ENCODE results near the gene CASK. TPM values are rescaled to one million over a fixed set of nuclear protein-coding genes. Genes with fewer than 3 reads are reported as not detected.

Gene CASK
- polyA plus RNA-seq, 1 donor from 2014 or later = 58.3 TPM

GRCh38 chrX:41580423-41581064 is 342.8 kb downstream of the CASK start (continued):
- TF ChIP-seq EZH2 (IDR thresholded peaks at IDR 0.05; ENCODE audit: borderline replicate concordance, insufficient read depth, low read length, poor library complexity, severe bottlenecking) = no peak
- no peak for TF ChIP-seq POLR2AphosphoS5 (IDR thresholded peaks at IDR 0.05)
- TF ChIP-seq SMC3 (conservative IDR thresholded peaks at IDR 0.05; ENCODE audit: poor library complexity) = no peak
- TF ChIP-seq RAD21 (conservative IDR thresholded peaks at IDR 0.05) = no peak

- no peak overlapping the region for H3K4me2 ChIP-seq (ENCODE audit: low read length)
- H3K79me2 ChIP-seq (replicated peaks; ENCODE audit: insufficient read depth, low read length) = no peaks in the 10 kb centered on the region
- no peaks in the 10 kb centered on the region for H3K9me2 ChIP-seq (ENCODE audit: insufficient read depth, low read length)
- no peak for TF ChIP-seq RAD21 (conservative IDR thresholded peaks at IDR 0.05)
- TF ChIP-seq TAF1 (IDR thresholded peaks at IDR 0.05; ENCODE audit: low read depth) = no peak
- TF ChIP-seq SMC3 (conservative IDR thresholded peaks at IDR 0.05; ENCODE audit: poor library complexity) = no peak
- TF ChIP-seq CTCF (IDR thresholded peaks at IDR 0.05; ENCODE audit: poor library complexity, severe bottlenecking) = no peak
- no peak for TF ChIP-seq POLR2AphosphoS5 (IDR thresholded peaks at IDR 0.05)
- no peak for TF ChIP-seq MXI1 (conservative IDR thresholded peaks at IDR 0.05; ENCODE audit: poor library complexity, severe bottlenecking)
- H3K9me3 ChIP-seq (ENCODE audit: low read length) = no peaks in the 10 kb centered on the region
- H4K20me1 ChIP-seq (ENCODE audit: insufficient read depth) = no peaks in the 10 kb centered on the region
- no peaks in the 10 kb centered on the region for H3F3A ChIP-seq (ENCODE audit: insufficient read depth, low read length, poor library complexity, severe bottlenecking)
- H3K27ac ChIP-seq (ENCODE audit: low read length) = no peak overlapping the region
- no peaks in the 10 kb centered on the region for H3K27me3 ChIP-seq (ENCODE audit: insufficient read depth, low read depth, low read length)
- H2AFZ ChIP-seq (ENCODE audit: low read depth, low read length) = no peak overlapping the region
- H3K4me3 ChIP-seq (ENCODE audit: low read length) = no peak overlapping the region
- H3K9ac ChIP-seq (ENCODE audit: low read length) = no peak overlapping the region
- H3K36me3 ChIP-seq (ENCODE audit: insufficient read depth, low read length) = no peaks in the 10 kb centered on the region
Observed at GRCh38 chrX:41563876-41564275, 359.5 kb downstream of the CASK start.

DNA sequence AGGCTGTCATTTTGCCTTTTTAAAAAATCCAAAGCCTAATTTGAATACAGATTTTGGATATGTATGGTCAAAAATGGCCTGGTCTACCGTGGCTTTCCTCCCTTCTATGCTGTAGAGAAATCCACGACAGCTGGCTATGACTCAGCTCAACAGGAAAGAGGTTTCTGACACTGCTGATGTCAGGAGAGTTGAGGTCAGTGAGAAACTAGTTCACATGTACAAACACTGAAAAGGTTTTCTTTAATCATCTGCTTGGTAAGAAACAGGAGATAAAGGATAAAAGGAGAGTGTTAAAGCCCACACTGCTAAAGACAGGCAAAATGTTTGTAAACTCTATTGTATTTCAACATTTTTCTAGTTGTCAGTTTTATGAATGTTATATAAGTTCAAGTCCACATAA is 362.3 kb downstream of the CASK start:
- Histone ChIP-seq H2AFZ (ENCODE audit: low read depth, low read length) (no peak overlapping the region), H3K9ac (ENCODE audit: low read length) (no peak overlapping the region), H4K20me1 (ENCODE audit: insufficient read depth) (no peaks in the 10 kb centered on the region), H3K79me2 (replicated peaks; ENCODE audit: insufficient read depth, low read length) (no peaks in the 10 kb centered on the region), H3K4me2 (ENCODE audit: low read length) (no peak overlapping the region), H3K36me3 (ENCODE audit: insufficient read depth, low read length) (no peaks in the 10 kb centered on the region), H3K4me3 (ENCODE audit: low read length) (no peak overlapping the region), H3K9me3 (ENCODE audit: low read length) (no peaks in the 10 kb centered on the region), H3K27me3 (ENCODE audit: insufficient read depth, low read depth, low read length) (no peaks in the 10 kb centered on the region), H3K27ac (ENCODE audit: low read length) (no peak overlapping the region), H3K9me2 (ENCODE audit: insufficient read depth, low read length) (no peaks in the 10 kb centered on the region), H3F3A (ENCODE audit: insufficient read depth, low read length, poor library complexity, severe bottlenecking) (no peaks in the 10 kb centered on the region)
- TF ChIP-seq TAF1 (IDR thresholded peaks at IDR 0.05; ENCODE audit: low read depth) = no peak
- no peak for TF ChIP-seq SMC3 (conservative IDR thresholded peaks at IDR 0.05; ENCODE audit: poor library complexity)
- TF ChIP-seq RAD21 (conservative IDR thresholded peaks at IDR 0.05) = no peak
- no peak for TF ChIP-seq POLR2AphosphoS5 (IDR thresholded peaks at IDR 0.05)
- TF ChIP-seq REST (IDR thresholded peaks at IDR 0.05; ENCODE audit: borderline replicate concordance) = no peak
- TF ChIP-seq EZH2 (IDR thresholded peaks at IDR 0.05; ENCODE audit: borderline replicate concordance, insufficient read depth, low read length, poor library complexity, severe bottlenecking) = no peak
- no peak for TF ChIP-seq EP300 (conservative IDR thresholded peaks at IDR 0.05; ENCODE audit: poor library complexity, severe bottlenecking)
- TF ChIP-seq CTCF (IDR thresholded peaks at IDR 0.05; ENCODE audit: poor library complexity, severe bottlenecking) = no peak
- TF ChIP-seq MXI1 (conservative IDR thresholded peaks at IDR 0.05; ENCODE audit: poor library complexity, severe bottlenecking) = no peak
